Activated CD8-positive, alpha-beta memory T cell treated with anti-CD3 and anti-CD28 coated beads for 1 hour (primary cell): ENCODE results near the gene FAM237B.
"Not testable (repeated sequence)": the region's sequence is repeated elsewhere in the genome, so short reads cannot be mapped to it uniquely, and the experiment has no call there.

Experiments used
- DNase-seq, 2 donors: peaks; one replicate each; pipeline ENCODE4 v3.0.0-alpha.2; 2020; ENCODE audit warnings: low read depth in 1 of 2; ENCODE audit errors: extremely low read depth in 1 of 2

The FAM237B gene

GRCh38 chr7:90320801-90321494 is at the start of gene FAM237B:
Gene FAM237B (minus strand): TSS chr7:90321304. CDS start chr7:90319748, 1,556 bp downstream.
- no peak for DNase-seq

- DNase-seq = no peak
These were observed 30.9 kb upstream of the FAM237B start for GRCh38 chr7:90351987-90352386.

GRCh38 chr7:90350032-90350431 is 28.9 kb upstream of the FAM237B start:
- not testable (repeated sequence) for DNase-seq

- DNase-seq = no peak
These were observed 28.2 kb upstream of the FAM237B start for GRCh38 chr7:90349305-90349704.

- DNase-seq = no peak
These were observed 26.7 kb upstream of the FAM237B start for GRCh38 chr7:90347759-90348158.

GRCh38 chr7:90346336-90347125 is 25.4 kb upstream of the FAM237B start, which contains the start of gene GTPBP10:
Gene GTPBP10 (plus strand): TSS chr7:90346716. CDS start chr7:90346742, 26 bp downstream.
- DNase-seq = peak; percentile 87 to 94

- DNase-seq = no peak
These were observed 24.7 kb upstream of the FAM237B start for GRCh38 chr7:90345595-90346335.

- DNase-seq = no peak
These were observed 23.9 kb upstream of the FAM237B start for GRCh38 chr7:90345016-90345415.

GRCh38 chr7:90337106-90337505 is 16.0 kb upstream of the FAM237B start:
- no peak for DNase-seq

- not testable (repeated sequence) for DNase-seq
These were observed 13.8 kb upstream of the FAM237B start for GRCh38 chr7:90334926-90335325.

- DNase-seq = no peak
These were observed 13.2 kb upstream of the FAM237B start for GRCh38 chr7:90334193-90334843.

GRCh38 chr7:90326500-90326899 is 5.4 kb upstream of the FAM237B start:
- no peak for DNase-seq

GRCh38 chr7:90322837-90323236 is 1.7 kb upstream of the FAM237B start:
- DNase-seq = no peak

- no peak for DNase-seq
These were observed 695 bp downstream of the FAM237B start for GRCh38 chr7:90320418-90320800.

- DNase-seq = no peak
These were observed 1.1 kb downstream of the FAM237B start for GRCh38 chr7:90320014-90320413.

- no peak for DNase-seq
These were observed 7.2 kb downstream of the FAM237B start for GRCh38 chr7:90313907-90314306.

GRCh38 chr7:90312745-90313144 is 8.4 kb downstream of the FAM237B start:
- no peak for DNase-seq

GRCh38 chr7:90311175-90311574 is 9.9 kb downstream of the FAM237B start:
- DNase-seq = no peak

GRCh38 chr7:90309872-90310271 is 11.2 kb downstream of the FAM237B start:
- DNase-seq = no peak

- no peak for DNase-seq
These were observed 17.9 kb downstream of the FAM237B start for GRCh38 chr7:90303241-90303640.
